Type B pancreatic cell (in vitro differentiated cells): ENCODE results near the gene SLC49A4. TPM values are rescaled to one million over a fixed set of nuclear protein-coding genes. Genes with fewer than 3 reads are reported as not detected.

Source experiments
- DNase-seq: peaks from one replicate; pipeline ENCODE4 v3.0.0; 2021; ENCODE audit warnings: mixed read lengths; ENCODE audit not compliant: unreplicated experiment; ENCODE audit errors: extremely low spot score
- H3K27ac Mint-ChIP-seq: 2 replicates; pipeline ENCODE4 v1.8.0; 2021; ENCODE audit warnings: mild to moderate bottlenecking, mixed read lengths
- H3K27me3 Mint-ChIP-seq: 2 replicates; pipeline ENCODE4 v1.8.0; 2021; ENCODE audit warnings: mixed read lengths
- H3K36me3 Mint-ChIP-seq: 2 replicates; pipeline ENCODE4 v1.8.0; 2021; ENCODE audit warnings: mixed read lengths
- H3K4me1 Mint-ChIP-seq: one replicate; pipeline ENCODE4 v1.8.0; 2021; ENCODE audit warnings: mixed read lengths; ENCODE audit not compliant: unreplicated experiment
- H3K4me3 Mint-ChIP-seq: 2 replicates; pipeline ENCODE4 v1.8.0; 2021; ENCODE audit warnings: mild to moderate bottlenecking, mixed read lengths
- H3K9me3 Mint-ChIP-seq: 2 replicates; pipeline ENCODE4 v1.8.0; 2021; ENCODE audit warnings: mixed read lengths
- CTCF ChIP-seq: fragments of 200-600 bp; sonication (generic); conservative IDR thresholded peaks from 2 replicates; pipeline ENCODE4 v1.5.0; 2021; ENCODE audit warnings: antibody characterized with exemption, mild to moderate bottlenecking
- total RNA-seq: library from RNA; stranded (reverse); gene quantifications from 2 replicates; pipeline ENCODE4 v1.2.1, GENCODE V29; 2021; ENCODE audit warnings: low replicate concordance

Gene SLC49A4
- total RNA-seq, 1 donor from 2014 or later: 19.4 TPM

GRCh38 chr3:122755491-122755890, 39.4 kb upstream of the SLC49A4 start:
- peaks cover 26% of the 10 kb centered on the region for H3K36me3 Mint-ChIP-seq
- H3K9me3 Mint-ChIP-seq: no peaks in the 10 kb centered on the region
- no peak overlapping the region for H3K27ac Mint-ChIP-seq
- no peak overlapping the region for H3K4me3 Mint-ChIP-seq
- no peak for DNase-seq
- H3K4me1 Mint-ChIP-seq: peaks cover under 1% of the 10 kb centered on the region
- no peaks in the 10 kb centered on the region for H3K27me3 Mint-ChIP-seq
- TF ChIP-seq CTCF: no peak

- Mint-ChIP-seq H3K27ac (no peak overlapping the region), H3K36me3 (peaks cover 15% of the 10 kb centered on the region), H3K9me3 (no peaks in the 10 kb centered on the region), H3K4me1 (peaks cover 6% of the 10 kb centered on the region), H3K4me3 (no peak overlapping the region), H3K27me3 (no peaks in the 10 kb centered on the region)
- DNase-seq: no peak
- no peak for TF ChIP-seq CTCF
These were observed 35.9 kb upstream of the SLC49A4 start for GRCh38 chr3:122758877-122759560.

- no peak overlapping the region for H3K4me3 Mint-ChIP-seq
- H3K36me3 Mint-ChIP-seq: peaks cover 9% of the 10 kb centered on the region
- DNase-seq: no peak
- no peaks in the 10 kb centered on the region for H3K27me3 Mint-ChIP-seq
- no peaks in the 10 kb centered on the region for H3K9me3 Mint-ChIP-seq
- peak overlapping the region; percentile 87 for H3K27ac Mint-ChIP-seq
- H3K4me1 Mint-ChIP-seq: peaks cover 6% of the 10 kb centered on the region
- TF ChIP-seq CTCF: no peak
These were observed 34.2 kb upstream of the SLC49A4 start for GRCh38 chr3:122760453-122761271.

- H3K36me3 Mint-ChIP-seq: peaks cover 8% of the 10 kb centered on the region
- no peaks in the 10 kb centered on the region for H3K4me1 Mint-ChIP-seq
- no peaks in the 10 kb centered on the region for H3K9me3 Mint-ChIP-seq
- no peaks in the 10 kb centered on the region for H3K27me3 Mint-ChIP-seq
- no peak overlapping the region for H3K27ac Mint-ChIP-seq
- no peak for TF ChIP-seq CTCF
- H3K4me3 Mint-ChIP-seq: no peak overlapping the region
- DNase-seq: no peak
These were observed 28.4 kb upstream of the SLC49A4 start for GRCh38 chr3:122766430-122766829.

- no peaks in the 10 kb centered on the region for H3K9me3 Mint-ChIP-seq
- no peaks in the 10 kb centered on the region for H3K27me3 Mint-ChIP-seq
- no peak for TF ChIP-seq CTCF
- no peak overlapping the region for H3K27ac Mint-ChIP-seq
- no peaks in the 10 kb centered on the region for H3K4me1 Mint-ChIP-seq
- no peak for DNase-seq
- H3K4me3 Mint-ChIP-seq: no peak overlapping the region
- H3K36me3 Mint-ChIP-seq: peaks cover 8% of the 10 kb centered on the region
These were observed 27.1 kb upstream of the SLC49A4 start for GRCh38 chr3:122767540-122768372.
